ENCODE measurements around the gene UBR4. TPM values are rescaled to one million over a fixed set of nuclear protein-coding genes. Genes with fewer than 3 reads are reported as not detected.

Gene UBR4
- polyA plus RNA-seq, 3 donors, result 44.3 to 93.8 (median 49.4) TPM

- peaks cover 43% of the 10 kb centered on the region for H3K4me1 Mint-ChIP-seq
- Histone ChIP-seq H3K4me1 (ENCODE audit: control insufficient read depth in 1 of 2, insufficient read depth in 2 of 2, low read length in 2 of 2) (peaks cover 36 to 42% of the 10 kb centered on the region in 2 donors), H3K36me3 (replicated peaks in 1 of 2; ENCODE audit: control insufficient read depth in 1 of 2, insufficient read depth in 2 of 2, low read length in 2 of 2) (peaks cover 72 to 78% of the 10 kb centered on the region in 2 donors), H3K9ac (ENCODE audit: insufficient read depth, low read length, poor library complexity, severe bottlenecking) (peak overlapping the region; percentile 63), H3K79me2 (ENCODE audit: insufficient read depth, low read length) (peaks cover 39% of the 10 kb centered on the region), H2AFZ (ENCODE audit: insufficient read depth, low read depth, low read length, poor library complexity, severe bottlenecking) (no peak overlapping the region), H3K27ac (ENCODE audit: low read depth in 1 of 2, low read length in 2 of 2) (peak overlapping the region; percentile 88), H3K27me3 (ENCODE audit: control insufficient read depth in 2 of 2, insufficient read depth in 2 of 2, low read length in 2 of 2) (no peaks in the 10 kb centered on the region), H3K9me3 (replicated peaks in 1 of 2; ENCODE audit: control insufficient read depth in 1 of 2, insufficient read depth in 1 of 2, low read length in 2 of 2) (no peaks in the 10 kb centered on the region), H4K20me1 (ENCODE audit: insufficient read depth, low read length) (no peaks in the 10 kb centered on the region), H3K4me2 (replicated peaks; ENCODE audit: extremely low read depth, low read length, poor library complexity, severe bottlenecking) (peak overlapping the region; percentile 70), H3K4me3 (replicated peaks in 1 of 3; ENCODE audit: low read depth in 2 of 3, low read length in 3 of 3) (peak overlapping the region in 1 of 3 experiments; percentile 73)
- peak overlapping the region; percentile 54 to 90 for H3K4me3 Mint-ChIP-seq
- peaks cover 0 to 3% (median 0%) of the 10 kb centered on the region in 7 donors for H3K9me3 Mint-ChIP-seq
- intact Hi-C loops (cut with micrococcal nuclease), result loop anchor here (5.0 kb wide), 2 partner anchors 173 to 178 kb away; partner anchors contain the start of gene ALDH4A1 (in 1 of the 2)
- 92% methylated on average over 7 of the region's 16 CpGs for WGBS (ENCODE audit: insufficient coverage)
- peaks cover 81 to 85% of the 10 kb centered on the region in 2 donors for H3K36me3 Mint-ChIP-seq
- TF ChIP-seq CTCF (IDR thresholded peaks at IDR 0.05), result no peak
- peak in 1 of 3 donors; percentile 38 for DNase-seq
- no peaks in the 10 kb centered on the region for H3K27me3 Mint-ChIP-seq (ENCODE audit: low read depth in 3 of 3)
- peak overlapping the region; percentile 91 to 97 (median 96) for H3K27ac Mint-ChIP-seq
Observed at GRCh38 chr1:19079541-19080472, 130.3 kb downstream of the UBR4 start.

GRCh38 chr1:19078536-19078935 lies 131.5 kb downstream of the UBR4 start:
- Histone ChIP-seq H3K79me2 (ENCODE audit: insufficient read depth, low read length) (peaks cover 39% of the 10 kb centered on the region), H3K27me3 (ENCODE audit: control insufficient read depth in 2 of 2, insufficient read depth in 2 of 2, low read length in 2 of 2) (no peaks in the 10 kb centered on the region), H3K27ac (ENCODE audit: low read depth in 1 of 2, low read length in 2 of 2) (peak overlapping the region in 1 of 2 donors; percentile 88), H3K4me1 (ENCODE audit: control insufficient read depth in 1 of 2, insufficient read depth in 2 of 2, low read length in 2 of 2) (peaks cover 36 to 42% of the 10 kb centered on the region in 2 donors), H4K20me1 (ENCODE audit: insufficient read depth, low read length) (no peaks in the 10 kb centered on the region), H3K9me3 (replicated peaks in 1 of 2; ENCODE audit: control insufficient read depth in 1 of 2, insufficient read depth in 1 of 2, low read length in 2 of 2) (no peaks in the 10 kb centered on the region), H3K4me2 (replicated peaks; ENCODE audit: extremely low read depth, low read length, poor library complexity, severe bottlenecking) (no peak overlapping the region), H2AFZ (ENCODE audit: insufficient read depth, low read depth, low read length, poor library complexity, severe bottlenecking) (no peak overlapping the region), H3K4me3 (replicated peaks in 1 of 3; ENCODE audit: low read depth in 2 of 3, low read length in 3 of 3) (no peak overlapping the region), H3K36me3 (replicated peaks in 1 of 2; ENCODE audit: control insufficient read depth in 1 of 2, insufficient read depth in 2 of 2, low read length in 2 of 2) (peaks cover 72 to 78% of the 10 kb centered on the region in 2 donors), H3K9ac (ENCODE audit: insufficient read depth, low read length, poor library complexity, severe bottlenecking) (no peak overlapping the region)
- intact Hi-C loops (cut with micrococcal nuclease), result no loop called here
- H3K27ac Mint-ChIP-seq, result peak overlapping the region in 2 of 7 donors; percentile 4 to 10
- H3K4me3 Mint-ChIP-seq, result no peak overlapping the region
- no CpG with 5 or more reads among the region's 4 CpGs for WGBS (ENCODE audit: insufficient coverage)
- peaks cover 81 to 85% of the 10 kb centered on the region in 2 donors for H3K36me3 Mint-ChIP-seq
- no peak for TF ChIP-seq CTCF (IDR thresholded peaks at IDR 0.05)
- no peaks in the 10 kb centered on the region for H3K27me3 Mint-ChIP-seq (ENCODE audit: low read depth in 3 of 3)
- DNase-seq, result no peak
- H3K4me1 Mint-ChIP-seq, result peaks cover 43% of the 10 kb centered on the region
- peaks cover 0 to 3% (median 0%) of the 10 kb centered on the region in 7 donors for H3K9me3 Mint-ChIP-seq

Data from CD14-positive monocyte (primary cell).